ENCODE data around the gene ACVR2B. TPM values are rescaled to one million over a fixed set of nuclear protein-coding genes. Genes with fewer than 3 reads are reported as not detected.
A peak's percentile ranks its signal among the peaks of the same experiment; 100 is the strongest.

The ACVR2B gene
- total RNA-seq, 1 donor from 2014 or later, result 42.8 TPM

GRCh38 chr3:38479431-38480092, 25.9 kb downstream of the ACVR2B start:
- peak overlapping the region; percentile 30 for H3K27ac Mint-ChIP-seq
- H3K27me3 Mint-ChIP-seq, result no peaks in the 10 kb centered on the region
- no peak for DNase-seq (ENCODE audit: extremely low spot score, unreplicated experiment)
- peaks cover 15% of the 10 kb centered on the region for H3K36me3 Mint-ChIP-seq
- peak; percentile 88 for TF ChIP-seq CTCF (conservative IDR thresholded peaks at IDR 0.05)
- H3K4me1 Mint-ChIP-seq (ENCODE audit: unreplicated experiment), result peaks cover 2% of the 10 kb centered on the region
- H3K9me3 Mint-ChIP-seq, result no peaks in the 10 kb centered on the region
- no peak overlapping the region for H3K4me3 Mint-ChIP-seq

GRCh38 chr3:38480093-38480445, 26.4 kb downstream of the ACVR2B start:
- peaks cover 15% of the 10 kb centered on the region for H3K36me3 Mint-ChIP-seq
- no peak for DNase-seq (ENCODE audit: extremely low spot score, unreplicated experiment)

GRCh38 chr3:38480930-38481329, 27.2 kb downstream of the ACVR2B start:
- no peak for DNase-seq (ENCODE audit: extremely low spot score, unreplicated experiment)
- Mint-ChIP-seq H3K4me1 (ENCODE audit: unreplicated experiment) (peaks cover 7% of the 10 kb centered on the region), H3K9me3 (no peaks in the 10 kb centered on the region), H3K27ac (no peak overlapping the region), H3K4me3 (no peak overlapping the region), H3K27me3 (no peaks in the 10 kb centered on the region), H3K36me3 (peaks cover 15% of the 10 kb centered on the region)
- TF ChIP-seq CTCF (conservative IDR thresholded peaks at IDR 0.05), result no peak

More at GRCh38 chr3:38480093-38480445, 26.4 kb downstream of the ACVR2B start:
- Mint-ChIP-seq H3K27ac (no peak overlapping the region), H3K4me3 (no peak overlapping the region), H3K4me1 (ENCODE audit: unreplicated experiment) (peaks cover 3% of the 10 kb centered on the region), H3K27me3 (no peaks in the 10 kb centered on the region), H3K9me3 (no peaks in the 10 kb centered on the region)
- TF ChIP-seq CTCF (conservative IDR thresholded peaks at IDR 0.05), result peak; percentile 39

GRCh38 chr3:38482951-38483350, 29.3 kb downstream of the ACVR2B start:
- peaks cover 22% of the 10 kb centered on the region for H3K36me3 Mint-ChIP-seq
- peaks cover 7% of the 10 kb centered on the region for H3K4me1 Mint-ChIP-seq (ENCODE audit: unreplicated experiment)
- H3K9me3 Mint-ChIP-seq, result no peaks in the 10 kb centered on the region
- no peak for TF ChIP-seq CTCF (conservative IDR thresholded peaks at IDR 0.05)
- H3K27ac Mint-ChIP-seq, result no peak overlapping the region
- no peak for DNase-seq (ENCODE audit: extremely low spot score, unreplicated experiment)
- no peaks in the 10 kb centered on the region for H3K27me3 Mint-ChIP-seq
- no peak overlapping the region for H3K4me3 Mint-ChIP-seq

- no peak for DNase-seq (ENCODE audit: extremely low spot score, unreplicated experiment)
- H3K27ac Mint-ChIP-seq, result no peak overlapping the region
- no peak overlapping the region for H3K4me3 Mint-ChIP-seq
- no peaks in the 10 kb centered on the region for H3K9me3 Mint-ChIP-seq
- H3K4me1 Mint-ChIP-seq (ENCODE audit: unreplicated experiment), result peaks cover 7% of the 10 kb centered on the region
- TF ChIP-seq CTCF (conservative IDR thresholded peaks at IDR 0.05), result no peak
- peaks cover 18% of the 10 kb centered on the region for H3K36me3 Mint-ChIP-seq
- no peaks in the 10 kb centered on the region for H3K27me3 Mint-ChIP-seq
Measured at GRCh38 chr3:38487323-38487722, 33.6 kb downstream of the ACVR2B start.

Measured in type B pancreatic cell (in vitro differentiated cells).